Measurements from ENCODE around the gene DOK1.

Gene DOK1

GRCh38 chr2:74602586-74603281 is 48.2 kb downstream of the DOK1 start:
- DNase-seq (ENCODE audit: low read depth), result no peak

GRCh38 chr2:74603282-74604000 is 48.9 kb downstream of the DOK1 start:
- DNase-seq (ENCODE audit: low read depth), result no peak

- DNase-seq (ENCODE audit: low read depth), result no peak
Observed at GRCh38 chr2:74606927-74607326, 52.4 kb downstream of the DOK1 start.

All from stimulated activated CD8-positive, alpha-beta memory T cell treated with anti-CD3 and anti-CD28 coated beads, Interleukin-15, amount 100 ng/mL, for 1 hour (primary cell).